Right forelimb (tissue), 1 donor: Measurements from ENCODE around the gene ARHGEF10L.
A peak's percentile ranks its signal among the peaks of the same experiment; 100 is the strongest.

Experiments used
- DNase-seq: peaks from one replicate; pipeline ENCODE4 v3.0.0-alpha.2; 2018

Gene ARHGEF10L

DNA sequence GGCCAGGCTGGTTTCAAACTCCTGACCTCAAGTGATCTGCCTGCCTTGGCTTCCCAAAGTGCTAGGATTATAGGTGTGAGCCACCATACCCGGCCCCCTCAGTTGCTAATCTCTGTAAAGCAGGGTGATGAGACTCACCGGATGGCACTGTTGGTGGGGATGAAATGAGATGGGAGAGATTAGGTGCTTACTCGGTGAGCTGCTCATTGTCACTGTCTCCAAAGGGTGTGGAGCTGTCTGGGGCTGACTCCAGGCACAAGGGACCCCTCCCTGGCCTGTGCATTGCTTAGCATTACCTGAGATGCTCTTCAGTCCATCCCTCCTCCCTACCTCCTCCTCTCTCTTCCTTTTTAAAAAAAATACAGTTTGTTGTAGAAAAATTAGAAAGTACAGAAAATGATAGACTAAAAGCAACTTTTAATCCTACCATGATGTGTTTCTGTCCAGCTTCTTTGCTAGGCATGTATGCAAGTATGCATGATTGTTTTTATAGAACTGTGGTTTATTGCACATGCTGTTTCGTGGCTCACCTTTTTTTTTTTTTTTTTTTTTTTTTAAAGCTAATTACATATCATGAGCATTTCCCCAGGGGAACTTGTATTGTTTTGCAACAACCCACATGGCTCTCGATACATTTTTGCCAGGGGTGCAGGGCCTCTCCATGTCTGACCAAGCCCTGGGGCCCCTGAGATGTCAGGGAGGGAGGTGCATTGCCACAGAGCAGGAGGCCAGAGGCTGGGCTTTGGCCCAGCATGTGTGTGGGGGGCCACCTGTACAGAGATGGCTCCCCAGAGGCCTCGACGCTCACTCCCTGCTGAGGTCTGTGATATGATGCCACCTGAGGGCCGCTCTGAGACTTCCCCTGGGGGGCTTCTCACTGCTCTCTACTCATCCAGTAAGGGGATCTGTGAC, 55.4 kb downstream of the ARHGEF10L start:
- DNase-seq = no peak

DNA sequence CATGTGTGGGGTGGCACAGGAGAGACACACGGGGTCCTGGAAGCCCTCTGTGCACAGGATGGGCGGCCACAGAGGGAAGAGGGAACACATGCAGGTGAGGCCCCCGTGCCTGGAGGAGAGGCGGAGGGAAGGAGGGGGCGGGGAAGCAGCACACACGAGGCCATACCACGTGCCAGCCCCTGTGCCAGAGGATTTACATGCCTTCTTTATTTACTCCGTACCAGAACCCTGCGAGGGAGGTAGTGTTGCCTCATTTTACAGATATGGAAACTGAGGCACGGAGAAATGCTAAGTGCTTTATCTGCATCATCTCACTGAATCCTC, 56.1 kb downstream of the ARHGEF10L start:
- no peak for DNase-seq

- DNase-seq = no peak
Measured at GRCh38 chr1:17596186-17596585, 56.7 kb downstream of the ARHGEF10L start.

DNA sequence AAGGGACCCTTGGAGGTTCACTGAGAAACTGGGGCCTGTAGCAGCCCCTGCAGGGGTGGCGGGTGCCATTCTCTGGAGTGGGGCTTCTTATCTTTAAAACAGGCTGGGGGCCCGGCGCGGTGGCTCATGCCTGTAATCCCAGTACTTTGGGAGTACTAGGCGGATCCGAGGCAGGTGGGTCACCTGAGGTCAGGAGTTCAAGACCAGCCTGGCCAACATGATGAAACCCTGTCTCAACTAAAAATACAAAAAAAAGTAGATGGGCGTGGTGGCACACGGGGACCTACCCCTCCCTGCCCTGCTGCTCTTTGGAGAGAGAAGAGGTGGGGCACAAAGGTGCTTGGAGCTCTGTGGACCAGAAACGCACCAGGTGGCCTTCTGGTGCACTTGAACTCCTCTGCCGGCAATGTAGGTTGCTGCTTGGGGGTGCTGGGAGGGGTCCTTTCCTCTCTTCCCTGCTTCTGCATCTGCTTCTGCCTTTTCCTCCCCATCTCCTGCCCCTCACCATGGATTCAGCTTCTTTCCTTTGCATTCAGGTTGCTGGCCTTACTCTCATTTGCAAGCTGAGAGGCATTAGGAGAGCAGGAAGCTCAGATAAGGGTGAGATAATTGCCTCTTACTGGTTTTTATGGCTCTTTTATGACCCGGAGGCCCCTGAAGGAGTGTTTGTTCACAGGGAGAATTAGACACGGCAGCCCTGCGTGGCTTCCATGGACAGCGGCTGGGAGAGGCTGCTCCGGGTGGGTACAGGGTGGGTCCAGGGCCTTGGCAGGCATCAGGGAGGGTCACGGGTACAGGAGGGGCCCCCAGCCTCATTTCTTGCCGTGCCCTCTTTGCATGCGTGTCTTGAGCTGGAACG, 57.4 kb downstream of the ARHGEF10L start:
- DNase-seq = no peak

DNA sequence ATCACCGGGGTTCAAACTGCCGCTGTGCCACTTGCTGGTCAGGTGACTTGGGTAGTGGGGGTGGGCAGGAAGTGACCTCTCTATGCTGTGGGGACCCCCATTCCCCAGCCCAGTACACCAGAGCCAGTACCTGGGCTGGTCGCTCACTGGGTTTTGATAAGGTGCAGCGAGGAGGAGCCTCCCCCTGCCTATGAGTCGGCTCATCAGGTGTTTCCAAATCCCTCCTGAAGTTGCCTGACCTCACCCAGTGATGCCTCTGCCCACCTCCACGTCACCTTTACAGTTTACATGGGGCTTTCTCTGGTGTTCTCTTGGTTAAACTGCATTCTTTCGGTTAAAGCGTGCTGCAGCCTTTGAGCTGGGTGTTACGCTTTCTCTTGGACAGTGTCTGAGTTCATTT, 58.2 kb downstream of the ARHGEF10L start:
- no peak for DNase-seq

- DNase-seq = no peak
Measured at GRCh38 chr1:17598251-17598650, 58.8 kb downstream of the ARHGEF10L start.

GRCh38 chr1:17599291-17599953, 59.9 kb downstream of the ARHGEF10L start:
- DNase-seq = no peak

DNA sequence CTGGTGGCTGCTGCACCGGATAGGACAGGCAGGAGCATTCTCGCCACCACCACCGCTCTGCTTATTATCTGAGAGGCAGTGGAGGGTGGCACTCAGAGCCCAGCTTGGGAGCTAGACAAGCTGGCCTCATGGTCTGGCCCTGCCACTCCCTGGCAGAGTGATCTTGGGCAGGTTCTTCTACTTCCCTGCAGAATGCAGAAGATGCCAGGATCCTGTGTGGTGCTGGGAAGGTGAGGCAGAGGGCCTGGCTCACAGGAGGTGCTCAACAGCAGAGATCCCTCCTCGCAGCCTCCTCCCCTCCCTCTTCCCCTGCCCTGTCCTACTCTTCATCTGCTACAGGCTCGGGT, 60.4 kb downstream of the ARHGEF10L start:
- no peak for DNase-seq

DNA sequence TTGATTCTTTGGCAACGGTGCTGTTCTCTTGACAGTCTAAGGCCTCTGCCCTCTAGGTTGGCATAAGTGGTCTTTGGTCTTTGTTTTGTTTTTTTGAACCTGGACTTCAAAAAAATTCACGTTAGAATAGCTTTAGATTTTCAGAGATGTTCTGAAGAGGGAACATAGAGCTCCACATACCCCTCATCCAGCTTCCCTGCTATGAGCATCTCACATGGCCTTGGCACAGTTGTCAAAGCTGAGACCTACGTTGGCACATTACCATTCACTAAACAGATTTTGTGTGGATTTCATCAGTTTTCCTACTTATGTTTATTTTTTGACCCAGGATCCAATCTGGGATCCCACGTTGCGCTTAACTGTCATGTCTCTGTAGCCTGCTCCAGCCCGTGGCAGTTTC, 60.8 kb downstream of the ARHGEF10L start:
- no peak for DNase-seq

DNA sequence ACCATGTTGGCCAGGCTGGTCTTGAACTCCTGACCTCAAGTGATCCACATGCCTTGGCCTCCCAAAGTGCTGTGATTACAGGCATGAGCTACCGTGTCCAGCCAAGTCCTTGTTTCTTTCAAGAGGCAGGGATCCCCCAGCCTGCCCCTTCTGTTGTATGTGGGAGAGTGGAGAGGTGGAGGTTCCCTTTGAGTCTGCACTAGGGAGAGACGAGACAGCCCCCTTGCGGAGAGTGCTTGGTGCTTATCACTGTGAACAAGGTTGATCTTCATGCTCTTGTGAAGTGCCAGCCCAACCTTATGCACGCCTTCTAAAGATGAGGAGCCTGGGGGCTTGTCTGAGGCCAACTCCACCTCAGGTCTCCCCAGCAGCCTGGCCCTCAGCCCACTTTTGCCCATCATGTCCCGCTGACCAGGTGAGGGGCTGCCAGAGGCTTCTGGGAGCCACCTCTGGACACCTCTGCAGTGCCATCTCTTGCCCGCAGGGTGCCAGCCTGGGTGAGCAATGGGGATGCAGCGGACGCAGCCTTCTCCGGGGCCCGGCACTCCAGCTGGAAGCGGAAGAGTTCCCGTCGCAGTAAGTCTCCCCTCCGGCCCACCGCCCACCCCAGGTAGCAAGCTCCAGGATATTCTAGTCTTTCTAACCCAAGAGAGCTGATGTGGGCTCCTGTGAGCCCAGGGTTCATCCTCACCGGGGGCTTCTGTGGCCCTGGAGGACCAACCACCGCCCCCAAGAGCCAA, 62.3 kb downstream of the ARHGEF10L start:
- no peak for DNase-seq

GRCh38 chr1:17603091-17603841, 63.8 kb downstream of the ARHGEF10L start:
- DNase-seq = no peak

GRCh38 chr1:17605582-17606344, 66.3 kb downstream of the ARHGEF10L start:
- DNase-seq = no peak

GRCh38 chr1:17606826-17607440, 67.4 kb downstream of the ARHGEF10L start:
- DNase-seq = peak; percentile 80

GRCh38 chr1:17607644-17608581, 68.4 kb downstream of the ARHGEF10L start:
- no peak for DNase-seq

- no peak for DNase-seq
Measured at GRCh38 chr1:17609529-17609928, 70.0 kb downstream of the ARHGEF10L start.

- no peak for DNase-seq
Measured at GRCh38 chr1:17610085-17610484, 70.6 kb downstream of the ARHGEF10L start.

DNA sequence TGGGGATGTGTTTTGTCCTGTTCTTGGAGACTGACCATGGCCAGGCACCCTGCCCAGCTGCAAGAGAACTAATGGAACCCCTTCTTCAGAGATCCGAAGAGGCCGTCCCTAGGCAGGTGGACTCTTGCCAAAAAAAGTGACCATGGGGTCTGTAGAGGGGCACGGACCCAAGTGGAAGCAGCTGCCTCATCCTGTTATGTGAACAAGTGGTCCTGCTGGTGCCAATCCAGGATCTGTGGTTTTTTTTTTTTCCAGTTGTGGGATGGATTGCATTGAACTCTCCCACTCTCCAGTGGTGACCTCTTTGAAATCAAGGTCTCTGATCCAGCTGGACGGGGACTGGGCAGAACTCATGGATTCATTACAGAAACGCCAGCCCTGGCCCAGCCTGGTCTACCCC, 71.2 kb downstream of the ARHGEF10L start:
- no peak for DNase-seq

GRCh38 chr1:17611991-17612390, 72.5 kb downstream of the ARHGEF10L start:
- DNase-seq = no peak

- DNase-seq = no peak
Measured at GRCh38 chr1:17612831-17613230, 73.3 kb downstream of the ARHGEF10L start.

DNA sequence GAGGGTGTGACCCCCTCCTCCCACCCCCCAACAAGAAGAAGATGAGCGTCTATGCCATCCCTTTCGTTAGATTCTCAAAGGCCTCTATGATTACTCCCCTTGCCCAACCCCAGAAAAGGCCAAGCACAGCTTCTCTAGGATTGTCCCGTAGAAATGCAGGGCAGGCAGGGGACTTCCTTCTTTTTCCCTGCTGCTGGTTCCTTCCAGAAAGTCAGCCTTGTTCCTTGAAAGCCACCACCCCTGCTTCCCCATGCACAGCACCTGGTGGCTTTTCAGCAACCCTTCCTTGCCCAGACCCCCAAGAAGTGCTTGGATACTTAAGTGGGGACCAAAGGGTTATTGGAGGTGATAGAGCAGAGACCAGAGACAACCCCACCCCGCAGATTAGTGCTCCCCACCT, 75.1 kb downstream of the ARHGEF10L start:
- DNase-seq = no peak
